Esophagus squamous epithelium (tissue), 5 donors: Measurements from ENCODE around the gene CDH13. TPM values are rescaled to one million over a fixed set of nuclear protein-coding genes. Genes with fewer than 3 reads are reported as not detected.

Source experiments
- DNase-seq: peaks from one replicate; lab custom pipeline; 2025; lab: John Stamatoyannopoulos, UW
- H3K27ac ChIP-seq, 4 donors: fragments of 200-600 bp; sonication (generic); one replicate each; pipeline ENCODE4 v1.5.1; 2016 to 2019; ENCODE audit warnings: mild to moderate bottlenecking in 1 of 4
- H3K27me3 ChIP-seq, 4 donors: fragments of 200-600 bp; sonication (generic); 1 replicate in 3 of 4; 2 replicates in 1 of 4; pipeline versions ENCODE4 v1.5.1 to v1.6.0; 2017 to 2021; ENCODE audit warnings: antibody characterized with exemption in 1 of 4
- H3K36me3 ChIP-seq, 3 donors: fragments of 200-600 bp; sonication (generic); one replicate each; pipeline ENCODE4 v1.5.1; 2016 to 2019
- H3K4me1 ChIP-seq, 3 donors: fragments of 200-600 bp; sonication (generic); one replicate each; pipeline ENCODE4 v1.5.1; 2017 to 2019
- H3K4me3 ChIP-seq, 4 donors: fragments of 200-600 bp; sonication (generic); 1 replicate in 3 of 4; 2 replicates in 1 of 4; pipeline ENCODE4 v1.5.1; 2016 to 2019; ENCODE audit warnings: mild to moderate bottlenecking in 2 of 4, moderate library complexity in 1 of 4
- H3K9me3 ChIP-seq, 3 donors: fragments of 200-600 bp; sonication (generic); one replicate each; pipeline ENCODE4 v1.5.1; 2016 to 2019
- POLR2A ChIP-seq, 4 donors: fragments of 450-650 bp; IDR thresholded peaks; one replicate each; pipeline ENCODE4 v1.6.1; 2017; ENCODE audit warnings: antibody characterized with exemption in 4 of 4, mild to moderate bottlenecking in 4 of 4, moderate library complexity in 3 of 4
- WGBS, 2 donors: methylation state at CpG; one replicate each; pipeline ENCODE4 v1.1.5; 2018; 5-methylcytosine and 5-hydroxymethylcytosine counted together
- intact Hi-C: fragments of 100-400 bp; cut with DNase I; formaldehyde crosslinking; loops from one replicate; pipeline ENCODE4 v1.15.0; 2022
- total RNA-seq, 4 donors: library from RNA; depleted of rRNA; stranded (reverse); fragments of >200 nt; gene quantifications; one replicate each; pipeline ENCODE4 v1.1.0, GENCODE V29; 2016
- TF ChIP-seq, protein P1 (sequence below), 6 experiments: fragments of 450-650 bp in 4 of 6; fragments of 200-600 bp in 2 of 6; sonication (generic) in 2 of 6; IDR thresholded peaks; one replicate each; pipeline ENCODE4 v1.5.1; 2016 to 2019; ENCODE audit warnings: antibody characterized with exemption in 6 of 6, mild to moderate bottlenecking in 4 of 6, moderate library complexity in 4 of 6
- donor health status: DM: yes; HTN: yes; CAD: no.

CDH13 gene
- total RNA-seq, 4 donors from 2014 or later = 6.9 to 31.9 (median 21.1) TPM

DNA sequence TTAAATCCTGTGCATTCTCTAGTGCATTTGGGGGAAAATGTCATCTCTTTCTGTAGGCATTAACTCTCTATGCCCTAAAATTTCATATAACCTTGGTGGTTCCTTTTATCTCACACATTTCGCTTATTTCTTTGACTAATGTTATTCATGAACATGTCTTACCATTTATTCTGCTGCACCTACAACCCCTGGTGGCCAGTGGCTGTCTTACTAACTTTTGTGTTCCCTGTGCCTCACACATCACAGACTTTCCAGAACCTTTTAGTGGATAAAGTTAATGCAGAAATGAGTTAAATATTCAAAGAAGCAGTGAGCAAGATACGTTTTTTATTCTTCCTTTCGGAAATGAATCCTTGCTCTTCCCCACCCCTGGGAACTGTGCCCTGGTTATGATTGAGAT lies 111.9 kb downstream of the CDH13 start:
- H3K4me3 ChIP-seq = no peak overlapping the region
- no peak overlapping the region for H3K27ac ChIP-seq
- intact Hi-C loops = no loop called here
- H3K9me3 ChIP-seq = no peaks in the 10 kb centered on the region
- DNase-seq = no peak
- no peaks in the 10 kb centered on the region for H3K36me3 ChIP-seq
- peaks cover 0 to 7% (median 0%) of the 10 kb centered on the region in 4 donors for H3K27me3 ChIP-seq
- no peaks in the 10 kb centered on the region for H3K4me1 ChIP-seq
- TF ChIP-seq, protein P1, sequence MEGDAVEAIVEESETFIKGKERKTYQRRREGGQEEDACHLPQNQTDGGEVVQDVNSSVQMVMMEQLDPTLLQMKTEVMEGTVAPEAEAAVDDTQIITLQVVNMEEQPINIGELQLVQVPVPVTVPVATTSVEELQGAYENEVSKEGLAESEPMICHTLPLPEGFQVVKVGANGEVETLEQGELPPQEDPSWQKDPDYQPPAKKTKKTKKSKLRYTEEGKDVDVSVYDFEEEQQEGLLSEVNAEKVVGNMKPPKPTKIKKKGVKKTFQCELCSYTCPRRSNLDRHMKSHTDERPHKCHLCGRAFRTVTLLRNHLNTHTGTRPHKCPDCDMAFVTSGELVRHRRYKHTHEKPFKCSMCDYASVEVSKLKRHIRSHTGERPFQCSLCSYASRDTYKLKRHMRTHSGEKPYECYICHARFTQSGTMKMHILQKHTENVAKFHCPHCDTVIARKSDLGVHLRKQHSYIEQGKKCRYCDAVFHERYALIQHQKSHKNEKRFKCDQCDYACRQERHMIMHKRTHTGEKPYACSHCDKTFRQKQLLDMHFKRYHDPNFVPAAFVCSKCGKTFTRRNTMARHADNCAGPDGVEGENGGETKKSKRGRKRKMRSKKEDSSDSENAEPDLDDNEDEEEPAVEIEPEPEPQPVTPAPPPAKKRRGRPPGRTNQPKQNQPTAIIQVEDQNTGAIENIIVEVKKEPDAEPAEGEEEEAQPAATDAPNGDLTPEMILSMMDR (IDR thresholded peaks at IDR 0.05) = peak in 1 of 6 experiments; percentile 7
- TF ChIP-seq POLR2A (IDR thresholded peaks at IDR 0.05) = no peak
- 73 to 86% methylated on average over 3 of the region's 3 CpGs for WGBS, 2 donors

DNA sequence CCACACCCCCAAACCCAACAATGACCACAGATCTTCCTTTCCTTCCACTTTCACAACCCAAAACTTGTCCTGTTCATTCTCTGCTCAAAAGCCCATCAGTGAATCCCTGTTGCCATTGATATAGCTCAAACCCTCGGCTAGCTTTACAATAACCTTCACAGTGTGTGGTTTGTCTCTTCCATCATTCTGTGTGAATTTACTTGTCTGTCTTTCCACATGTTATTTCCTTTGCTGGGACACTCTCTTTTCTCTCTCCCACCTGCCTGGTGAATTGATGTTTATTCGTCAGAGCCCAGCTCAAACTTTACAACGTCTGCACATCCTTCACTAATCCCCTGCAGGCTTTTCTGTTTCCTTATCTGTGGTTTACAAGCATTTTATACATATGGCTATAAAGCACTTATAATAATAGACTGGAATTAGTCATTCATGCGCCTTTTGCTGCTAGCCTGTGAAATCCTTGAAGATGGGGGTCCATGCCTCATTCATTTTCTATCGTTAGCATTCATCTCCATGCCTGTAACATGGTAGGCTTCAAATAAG lies 114.4 kb downstream of the CDH13 start:
- H3K4me1 ChIP-seq = no peaks in the 10 kb centered on the region
- no peak overlapping the region for H3K27ac ChIP-seq
- intact Hi-C loops = no loop called here
- H3K4me3 ChIP-seq = no peak overlapping the region
- H3K27me3 ChIP-seq = peaks cover 0 to 7% (median 0%) of the 10 kb centered on the region in 4 donors
- WGBS, 2 donors = 56 to 67% methylated on average over 5 of the region's 5 CpGs
- TF ChIP-seq, protein P1 (IDR thresholded peaks at IDR 0.05) = no peak
- no peak for TF ChIP-seq POLR2A (IDR thresholded peaks at IDR 0.05)
- H3K9me3 ChIP-seq = no peaks in the 10 kb centered on the region
- DNase-seq = no peak
- H3K36me3 ChIP-seq = no peaks in the 10 kb centered on the region

DNA sequence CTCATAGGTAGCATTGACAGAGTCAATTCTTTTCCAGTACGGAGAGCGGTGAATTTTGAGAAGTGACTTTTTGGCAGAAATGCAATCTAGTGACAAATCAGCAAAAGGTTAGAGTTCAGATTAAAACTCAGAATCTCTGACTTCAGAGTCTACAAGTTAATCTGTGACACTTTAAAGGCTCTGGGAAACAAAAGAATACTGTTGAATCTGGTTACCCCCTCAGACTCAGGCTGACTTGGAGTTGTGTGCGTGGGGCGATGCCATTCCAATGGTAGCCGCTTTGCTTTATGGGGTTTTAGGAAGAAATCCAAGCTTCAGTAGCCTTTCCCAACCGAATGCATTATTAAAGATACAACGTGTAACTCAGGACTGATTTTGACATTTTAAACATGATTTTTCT lies 118.2 kb downstream of the CDH13 start:
- no peak overlapping the region for H3K4me3 ChIP-seq
- H3K9me3 ChIP-seq = no peaks in the 10 kb centered on the region
- peaks cover 0 to 5% (median 0%) of the 10 kb centered on the region in 4 donors for H3K27me3 ChIP-seq
- H3K36me3 ChIP-seq = no peaks in the 10 kb centered on the region
- intact Hi-C loops = no loop called here
- no peaks in the 10 kb centered on the region for H3K4me1 ChIP-seq
- H3K27ac ChIP-seq = no peak overlapping the region
- no peak for DNase-seq
- no peak for TF ChIP-seq POLR2A (IDR thresholded peaks at IDR 0.05)
- TF ChIP-seq, protein P1 (IDR thresholded peaks at IDR 0.05) = no peak
- 90% methylated on average over 7 of the region's 7 CpGs for WGBS, 2 donors

DNA sequence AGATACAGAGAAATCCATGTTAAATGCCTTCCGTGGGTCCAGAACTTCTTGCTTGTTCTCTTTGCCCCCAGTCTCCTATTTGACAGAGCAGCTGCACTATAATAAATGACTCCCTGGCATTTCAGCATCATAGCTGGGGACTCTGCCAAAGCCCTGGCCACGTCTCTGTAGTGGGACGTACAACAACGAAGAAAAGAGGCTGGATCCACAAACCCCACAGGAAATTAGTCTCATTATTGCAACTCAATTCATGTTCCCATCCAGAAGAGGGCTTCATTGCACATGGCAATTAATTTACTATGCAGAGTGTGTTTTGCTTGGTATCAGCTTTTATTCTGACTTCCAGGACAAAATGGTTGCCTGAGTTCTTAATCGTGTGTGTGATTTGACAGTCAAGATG lies 121.3 kb downstream of the CDH13 start:
- Histone ChIP-seq H3K9me3 (no peaks in the 10 kb centered on the region), H3K27me3 (no peaks in the 10 kb centered on the region), H3K36me3 (no peaks in the 10 kb centered on the region), H3K4me1 (no peaks in the 10 kb centered on the region), H3K4me3 (no peak overlapping the region), H3K27ac (no peak overlapping the region)
- 53 to 62% methylated on average over 5 of the region's 5 CpGs for WGBS, 2 donors
- intact Hi-C loops = no loop called here
- DNase-seq = no peak
- TF ChIP-seq, protein P1 (IDR thresholded peaks at IDR 0.05) = no peak
- TF ChIP-seq POLR2A (IDR thresholded peaks at IDR 0.05) = no peak

DNA sequence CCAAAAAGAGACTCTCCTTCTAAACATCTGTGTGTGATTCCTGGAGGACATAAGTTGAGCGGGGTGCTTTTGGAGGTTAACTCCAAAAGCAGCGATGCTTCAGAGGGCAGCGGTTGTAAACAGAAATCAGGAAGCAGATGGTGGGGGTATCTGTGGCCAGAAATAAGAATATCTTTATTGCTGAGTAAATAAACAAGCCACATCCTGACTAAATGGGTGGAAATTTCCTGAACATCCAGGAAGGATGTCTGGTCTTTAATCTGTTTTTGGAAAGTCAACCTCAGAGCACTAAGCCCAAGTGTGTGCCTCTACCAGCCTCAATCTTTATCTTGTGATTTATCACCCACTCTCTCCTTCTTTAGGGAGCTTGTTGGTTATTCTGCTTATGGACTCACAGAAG lies 123.3 kb downstream of the CDH13 start:
- intact Hi-C loops = no loop called here
- H3K36me3 ChIP-seq = no peaks in the 10 kb centered on the region
- 49 to 52% methylated on average over 3 of the region's 3 CpGs for WGBS, 2 donors
- H3K9me3 ChIP-seq = no peaks in the 10 kb centered on the region
- no peak for TF ChIP-seq POLR2A (IDR thresholded peaks at IDR 0.05)
- H3K4me3 ChIP-seq = no peak overlapping the region
- no peaks in the 10 kb centered on the region for H3K4me1 ChIP-seq
- H3K27me3 ChIP-seq = no peaks in the 10 kb centered on the region
- no peak for DNase-seq
- no peak overlapping the region for H3K27ac ChIP-seq

DNA sequence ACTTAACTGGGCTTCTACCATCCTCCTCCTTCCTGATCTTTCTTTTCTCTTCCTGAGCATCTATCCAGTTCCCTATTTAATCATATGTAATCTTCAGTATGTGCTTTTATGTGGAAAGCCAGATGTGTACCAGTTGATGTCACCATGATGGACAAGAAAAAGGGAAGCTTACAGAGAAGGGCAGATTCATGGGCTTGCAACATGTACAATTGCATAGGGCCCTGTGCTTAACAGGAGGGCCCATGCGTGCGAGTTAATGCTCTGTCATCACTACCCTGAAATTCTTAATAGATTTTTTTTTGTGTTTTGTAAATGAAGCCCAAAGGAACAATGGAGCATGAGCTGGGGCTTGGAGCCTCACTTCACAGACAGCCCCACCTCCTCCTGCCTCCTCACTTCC lies 124.3 kb downstream of the CDH13 start:
- DNase-seq = no peak
- Histone ChIP-seq H3K27ac (no peak overlapping the region), H3K9me3 (no peaks in the 10 kb centered on the region), H3K27me3 (no peaks in the 10 kb centered on the region), H3K4me1 (no peaks in the 10 kb centered on the region), H3K4me3 (no peak overlapping the region), H3K36me3 (no peaks in the 10 kb centered on the region)
- intact Hi-C loops = no loop called here
- TF ChIP-seq, protein P1 (IDR thresholded peaks at IDR 0.05) = no peak
- TF ChIP-seq POLR2A (IDR thresholded peaks at IDR 0.05) = no peak
- WGBS, 2 donors = 91 to 92% methylated on average over 2 of the region's 2 CpGs
